Fibroblast of skin of right quadriceps (primary cell): ENCODE data around the gene RFX3.

ENCODE experiments used
- DNase-seq: peaks from one replicate; pipeline ENCODE4 v3.0.0-alpha.2; 2013

The RFX3 gene

GRCh38 chr9:3268223-3268622, 257.6 kb downstream of the RFX3 start:
- DNase-seq, result no peak

- DNase-seq, result no peak
Observed at GRCh38 chr9:3263698-3264097, 262.1 kb downstream of the RFX3 start.

- no peak for DNase-seq
Observed at GRCh38 chr9:3262826-3263529, 262.8 kb downstream of the RFX3 start.

GRCh38 chr9:3261484-3261883, 264.3 kb downstream of the RFX3 start:
- DNase-seq, result no peak

GRCh38 chr9:3256571-3257330, 269.1 kb downstream of the RFX3 start:
- DNase-seq, result no peak

GRCh38 chr9:3251309-3251708, 274.5 kb downstream of the RFX3 start:
- DNase-seq, result no peak

- no peak for DNase-seq
Observed at GRCh38 chr9:3250741-3251140, 275.1 kb downstream of the RFX3 start.

- DNase-seq, result no peak
Observed at GRCh38 chr9:3247211-3247610, 278.6 kb downstream of the RFX3 start.

- DNase-seq, result no peak
Observed at GRCh38 chr9:3246241-3246640, 279.6 kb downstream of the RFX3 start.

GRCh38 chr9:3244963-3245653, 280.7 kb downstream of the RFX3 start:
- no peak for DNase-seq

- no peak for DNase-seq
Observed at GRCh38 chr9:3243683-3244082, 282.1 kb downstream of the RFX3 start.

GRCh38 chr9:3241290-3241689, 284.5 kb downstream of the RFX3 start:
- DNase-seq, result peak; percentile 45

GRCh38 chr9:3240656-3241268, 285.0 kb downstream of the RFX3 start:
- DNase-seq, result peak; percentile 60

- DNase-seq, result no peak
Observed at GRCh38 chr9:3239240-3239639, 286.6 kb downstream of the RFX3 start.

- peak; percentile 16 for DNase-seq
Observed at GRCh38 chr9:3238236-3238635, 287.6 kb downstream of the RFX3 start.

GRCh38 chr9:3237121-3237520, 288.7 kb downstream of the RFX3 start:
- peak; percentile 23 for DNase-seq

- no peak for DNase-seq
Observed at GRCh38 chr9:3235497-3235896, 290.3 kb downstream of the RFX3 start.

- DNase-seq, result no peak
Observed at GRCh38 chr9:3224931-3225330, 300.9 kb downstream of the RFX3 start.

GRCh38 chr9:3215658-3216057, 310.1 kb downstream of the RFX3 start:
- DNase-seq, result no peak

- DNase-seq, result no peak
Observed at GRCh38 chr9:3214741-3215140, 311.1 kb downstream of the RFX3 start.

- DNase-seq, result no peak
Observed at GRCh38 chr9:3205421-3206095, 320.2 kb downstream of the RFX3 start.

GRCh38 chr9:3200331-3200774, 325.4 kb downstream of the RFX3 start:
- DNase-seq, result peak; percentile 77

- DNase-seq, result no peak
Observed at GRCh38 chr9:3193791-3194190, 332.0 kb downstream of the RFX3 start.
